ENCODE results near the gene DAB2. TPM values are rescaled to one million over a fixed set of nuclear protein-coding genes. Genes with fewer than 3 reads are reported as not detected.

The DAB2 gene
- total RNA-seq, 4 donors from 2014 or later, result 30.8 to 121 (median 47.4) TPM

- TF ChIP-seq POLR2A (IDR thresholded peaks at IDR 0.05), result no peak
- TF ChIP-seq EP300 (IDR thresholded peaks at IDR 0.05), result no peak
- no peak for TF ChIP-seq CTCF (IDR thresholded peaks at IDR 0.05)
- no peak for TF ChIP-seq POLR2AphosphoS5 (IDR thresholded peaks at IDR 0.05)
- no peak for ATAC-seq
- no peaks in the 10 kb centered on the region for H3K36me3 ChIP-seq
- 83 to 88% methylated on average over 5 of the region's 5 CpGs for WGBS, 2 donors (ENCODE audit: low coverage in 1 of 2)
- no peaks in the 10 kb centered on the region for H3K4me1 ChIP-seq
- H3K4me3 ChIP-seq, result no peak overlapping the region
- H3K27ac ChIP-seq, result no peak overlapping the region
- H3K9me3 ChIP-seq, result no peaks in the 10 kb centered on the region
- peaks cover 4% of the 10 kb centered on the region for H3K27me3 ChIP-seq
Observed at GRCh38 chr5:39360471-39361111, 64.2 kb downstream of the DAB2 start.

- TF ChIP-seq EP300 (IDR thresholded peaks at IDR 0.05) (no peak), POLR2AphosphoS5 (IDR thresholded peaks at IDR 0.05) (no peak), POLR2A (IDR thresholded peaks at IDR 0.05) (no peak), CTCF (IDR thresholded peaks at IDR 0.05) (no peak)
- Histone ChIP-seq H3K36me3 (no peaks in the 10 kb centered on the region), H3K27ac (no peak overlapping the region), H3K9me3 (peaks cover 0 to 10% (median 0%) of the 10 kb centered on the region in 3 donors), H3K4me1 (no peaks in the 10 kb centered on the region), H3K27me3 (peaks cover 4% of the 10 kb centered on the region), H3K4me3 (no peak overlapping the region)
- ATAC-seq, result no peak
- WGBS, 2 donors (ENCODE audit: low coverage in 1 of 2), result 80 to 95% methylated on average over 3 of the region's 3 CpGs
Observed at GRCh38 chr5:39356263-39356662, 68.5 kb downstream of the DAB2 start.

GRCh38 chr5:39355324-39355723 is 69.5 kb downstream of the DAB2 start:
- TF ChIP-seq EP300 (IDR thresholded peaks at IDR 0.05) (no peak), CTCF (IDR thresholded peaks at IDR 0.05) (no peak), POLR2AphosphoS5 (IDR thresholded peaks at IDR 0.05) (no peak), POLR2A (IDR thresholded peaks at IDR 0.05) (no peak)
- ATAC-seq, result no peak
- WGBS, 2 donors (ENCODE audit: low coverage in 1 of 2), result 81 to 90% methylated on average over 2 to 3 of the region's 3 CpGs
- Histone ChIP-seq H3K27me3 (peaks cover 4% of the 10 kb centered on the region), H3K36me3 (no peaks in the 10 kb centered on the region), H3K27ac (no peak overlapping the region), H3K4me3 (no peak overlapping the region), H3K4me1 (no peaks in the 10 kb centered on the region), H3K9me3 (peaks cover 0 to 19% (median 0%) of the 10 kb centered on the region in 3 donors)

GRCh38 chr5:39353717-39354399 is 70.9 kb downstream of the DAB2 start:
- Histone ChIP-seq H3K36me3 (no peaks in the 10 kb centered on the region), H3K27me3 (peaks cover 4% of the 10 kb centered on the region), H3K27ac (no peak overlapping the region), H3K4me3 (no peak overlapping the region), H3K4me1 (no peaks in the 10 kb centered on the region), H3K9me3 (peaks cover 0 to 22% (median 0%) of the 10 kb centered on the region in 3 donors)
- ATAC-seq, result no peak
- TF ChIP-seq EP300 (IDR thresholded peaks at IDR 0.05), result no peak
- TF ChIP-seq POLR2A (IDR thresholded peaks at IDR 0.05), result no peak
- TF ChIP-seq CTCF (IDR thresholded peaks at IDR 0.05), result no peak
- TF ChIP-seq POLR2AphosphoS5 (IDR thresholded peaks at IDR 0.05), result no peak
- WGBS, 2 donors (ENCODE audit: low coverage in 1 of 2), result 20 to 55% methylated on average over 1 of the region's 1 CpG

- ATAC-seq, result no peak
- H3K4me1 ChIP-seq, result no peaks in the 10 kb centered on the region
- H3K27me3 ChIP-seq, result peaks cover 4% of the 10 kb centered on the region
- no peak overlapping the region for H3K27ac ChIP-seq
- H3K4me3 ChIP-seq, result no peak overlapping the region
- H3K9me3 ChIP-seq, result peaks cover 0 to 22% (median 0%) of the 10 kb centered on the region in 3 donors
- no peaks in the 10 kb centered on the region for H3K36me3 ChIP-seq
- TF ChIP-seq POLR2AphosphoS5 (IDR thresholded peaks at IDR 0.05) (no peak), CTCF (IDR thresholded peaks at IDR 0.05) (no peak), EP300 (IDR thresholded peaks at IDR 0.05) (no peak), POLR2A (IDR thresholded peaks at IDR 0.05) (no peak)
- WGBS, 2 donors (ENCODE audit: low coverage in 1 of 2), result 17% methylated on average over 1 of the region's 1 CpG; no CpG with 5 or more reads in 1 of the 2 donors
Observed at GRCh38 chr5:39352951-39353350, 71.8 kb downstream of the DAB2 start.

Measured in gastroesophageal sphincter (tissue), 4 donors.